ENCODE data around the gene TBC1D22B. TPM values are rescaled to one million over a fixed set of nuclear protein-coding genes. Genes with fewer than 3 reads are reported as not detected.

The TBC1D22B gene, protein sequence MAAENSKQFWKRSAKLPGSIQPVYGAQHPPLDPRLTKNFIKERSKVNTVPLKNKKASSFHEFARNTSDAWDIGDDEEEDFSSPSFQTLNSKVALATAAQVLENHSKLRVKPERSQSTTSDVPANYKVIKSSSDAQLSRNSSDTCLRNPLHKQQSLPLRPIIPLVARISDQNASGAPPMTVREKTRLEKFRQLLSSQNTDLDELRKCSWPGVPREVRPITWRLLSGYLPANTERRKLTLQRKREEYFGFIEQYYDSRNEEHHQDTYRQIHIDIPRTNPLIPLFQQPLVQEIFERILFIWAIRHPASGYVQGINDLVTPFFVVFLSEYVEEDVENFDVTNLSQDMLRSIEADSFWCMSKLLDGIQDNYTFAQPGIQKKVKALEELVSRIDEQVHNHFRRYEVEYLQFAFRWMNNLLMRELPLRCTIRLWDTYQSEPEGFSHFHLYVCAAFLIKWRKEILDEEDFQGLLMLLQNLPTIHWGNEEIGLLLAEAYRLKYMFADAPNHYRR
- total RNA-seq: 1 to 10 TPM; 9.4 to 9.5 TPM
- polyA plus RNA-seq: 1 to 10 TPM; 5.1 to 8.4 (median 5.4) TPM
- 19.1 to 33.4 (median 25.0) reads per million in 6 experiments for total RNA-seq

DNA sequence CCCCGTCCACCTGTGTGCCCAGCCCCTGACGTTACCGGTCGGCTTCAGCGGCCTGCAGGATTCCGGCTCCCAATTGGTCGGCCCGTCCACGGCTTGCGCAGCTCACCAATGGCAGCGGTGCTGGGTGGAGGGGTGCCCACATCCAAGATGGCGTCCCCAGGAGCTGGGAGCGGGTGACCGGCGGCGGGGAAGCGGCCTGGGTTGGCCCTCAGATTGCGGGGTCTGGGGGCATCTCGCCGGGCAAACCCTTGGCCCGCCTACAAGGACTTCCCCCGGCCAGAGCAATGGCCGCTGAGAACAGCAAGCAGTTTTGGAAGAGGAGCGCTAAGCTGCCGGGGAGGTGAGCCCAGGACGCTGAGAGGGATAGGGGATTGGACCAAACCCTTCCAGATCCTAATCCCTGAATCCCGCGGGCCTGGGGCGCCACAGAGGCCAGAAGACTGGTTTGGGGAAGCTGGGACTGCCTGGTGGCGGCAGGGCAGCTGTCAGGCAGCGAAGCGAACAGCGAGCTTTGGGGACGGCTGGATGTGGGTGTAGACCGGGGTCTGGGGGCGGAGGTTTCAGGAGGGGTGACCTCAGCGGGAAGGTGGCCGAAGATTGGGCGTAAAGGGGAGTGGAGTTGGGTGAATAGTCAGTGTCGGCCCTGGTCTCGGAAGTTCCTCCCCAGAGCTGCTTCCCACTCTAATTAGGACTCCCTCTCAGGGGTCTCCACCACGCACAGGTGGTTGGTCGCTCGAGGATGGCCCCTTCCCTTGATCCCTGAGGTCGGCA is at the start of gene TBC1D22B, which contains the start of gene TMEM217:
Gene TBC1D22B, plus strand, starts transcription at position 139 of the 771 bp plus-strand sequence. Its CDS starts 146 bp downstream, at position 285.
Gene TMEM217, minus strand, starts transcription at position 511 of the 771 bp plus-strand sequence. CDS start 39,114 bp downstream, outside the sequence.
- peak within 1 kb of the TSS; percentile 82 to 97 (median 93) for H3K27ac Mint-ChIP-seq
- POLR2A ChIA-PET: interaction anchor here (0.6 to 1.4 kb wide), 6 partner anchors 11 to 602 kb away, joined by 3 to 5 read pairs (median 4); partner anchors contain the start of gene MTCH1
- DNase-seq (peak; percentile 87 to 97 (median 94)), ATAC-seq (peak; percentile 99)
- no peaks in the 10 kb centered on the region for H3K27me3 Mint-ChIP-seq
- peak within 1 kb of the TSS; percentile 79 to 98 (median 94) for H3K4me3 Mint-ChIP-seq
- peaks cover 0 to 7% (median 5%) of the 10 kb centered on the region in 3 donors for H3K36me3 Mint-ChIP-seq
- H3K9me3 Mint-ChIP-seq: no peaks in the 10 kb centered on the region
- H3K4me1 Mint-ChIP-seq: peaks cover 25 to 45% (median 39%) of the 10 kb centered on the region in 4 donors

DNA sequence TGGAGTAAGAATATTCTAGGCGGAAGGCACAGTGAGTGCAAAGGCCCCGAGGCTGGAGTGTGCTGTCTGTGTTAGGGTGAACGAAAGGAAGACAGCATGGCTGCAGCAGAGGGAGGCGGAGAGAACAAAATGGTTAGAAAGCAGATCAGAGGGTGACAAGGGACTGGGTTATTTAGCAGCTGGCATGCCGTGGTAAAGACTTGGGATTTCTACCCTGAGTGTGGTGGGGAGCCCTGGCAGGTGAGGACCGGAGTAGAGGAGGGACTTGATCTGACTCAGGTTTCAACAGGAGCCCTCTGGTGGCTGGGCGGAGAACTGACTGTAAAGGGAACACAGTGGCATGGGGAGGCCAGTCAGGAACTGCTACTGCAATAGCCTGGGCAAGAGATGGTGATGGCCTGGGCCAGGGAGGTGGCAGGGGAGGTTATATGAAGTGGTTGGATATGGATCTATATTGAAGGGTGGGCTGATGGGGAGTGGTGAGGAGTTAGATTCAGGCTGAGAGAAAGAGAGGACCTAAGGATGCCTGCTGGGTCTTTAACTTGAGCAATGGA is 49.6 kb upstream of the TBC1D22B start:
- H3K27ac Mint-ChIP-seq: peak overlapping the region; percentile 83 to 94 (median 91)
- peak; percentile 66 to 94 (median 83) for DNase-seq
- POLR2A ChIA-PET: interaction anchor here (1.0 to 5.2 kb wide), 7 partner anchors 18 to 322 kb away, joined by 3 to 76 read pairs (median 7); partner anchors contain the start of genes C6orf89 and PIM1
- no peaks in the 10 kb centered on the region for H3K9me3 Mint-ChIP-seq
- H3K27me3 Mint-ChIP-seq: peaks cover 0 to 2% (median 0%) of the 10 kb centered on the region in 5 donors
- peaks cover 34 to 63% (median 61%) of the 10 kb centered on the region in 4 donors for H3K4me1 Mint-ChIP-seq
- H3K4me3 Mint-ChIP-seq: peak overlapping the region in 9 of 10 donors; percentile 54 to 81 (median 66)
- H3K36me3 Mint-ChIP-seq: no peaks in the 10 kb centered on the region
- ATAC-seq: peak; percentile 55 to 74

DNA sequence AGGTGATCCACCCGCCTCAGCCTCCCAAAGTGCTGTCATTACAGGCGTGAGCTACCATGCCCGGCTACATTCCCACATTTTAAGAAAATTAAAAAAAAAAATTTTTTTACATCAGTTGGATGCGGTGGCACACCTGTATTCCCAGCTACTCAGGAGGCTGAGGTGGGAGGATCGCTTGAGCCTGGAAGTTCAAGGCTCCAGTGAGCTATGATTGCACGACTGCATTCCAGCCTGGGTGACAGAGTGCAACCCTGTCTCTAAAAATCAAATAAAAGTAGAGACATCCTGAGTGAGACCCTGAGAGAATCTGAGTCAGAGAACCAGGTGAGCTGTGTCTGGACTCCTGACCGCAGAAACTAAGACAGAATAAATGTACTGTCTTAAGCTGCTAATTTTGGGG is 48.8 kb upstream of the TBC1D22B start:
- ATAC-seq (no peak), DNase-seq (no peak)
- Mint-ChIP-seq H3K9me3 (no peaks in the 10 kb centered on the region), H3K27ac (peak overlapping the region; percentile 89 to 98 (median 94)), H3K4me1 (peaks cover 32 to 57% (median 55%) of the 10 kb centered on the region in 4 donors), H3K4me3 (no peak overlapping the region), H3K36me3 (no peaks in the 10 kb centered on the region), H3K27me3 (peaks cover 0 to 2% (median 0%) of the 10 kb centered on the region in 5 donors)
- POLR2A ChIA-PET: interaction anchor here (0.6 to 5.2 kb wide), 14 partner anchors 19 to 441 kb away, joined by 3 to 76 read pairs (median 7); partner anchors contain the start of genes C6orf89, MTCH1 and PIM1

DNA sequence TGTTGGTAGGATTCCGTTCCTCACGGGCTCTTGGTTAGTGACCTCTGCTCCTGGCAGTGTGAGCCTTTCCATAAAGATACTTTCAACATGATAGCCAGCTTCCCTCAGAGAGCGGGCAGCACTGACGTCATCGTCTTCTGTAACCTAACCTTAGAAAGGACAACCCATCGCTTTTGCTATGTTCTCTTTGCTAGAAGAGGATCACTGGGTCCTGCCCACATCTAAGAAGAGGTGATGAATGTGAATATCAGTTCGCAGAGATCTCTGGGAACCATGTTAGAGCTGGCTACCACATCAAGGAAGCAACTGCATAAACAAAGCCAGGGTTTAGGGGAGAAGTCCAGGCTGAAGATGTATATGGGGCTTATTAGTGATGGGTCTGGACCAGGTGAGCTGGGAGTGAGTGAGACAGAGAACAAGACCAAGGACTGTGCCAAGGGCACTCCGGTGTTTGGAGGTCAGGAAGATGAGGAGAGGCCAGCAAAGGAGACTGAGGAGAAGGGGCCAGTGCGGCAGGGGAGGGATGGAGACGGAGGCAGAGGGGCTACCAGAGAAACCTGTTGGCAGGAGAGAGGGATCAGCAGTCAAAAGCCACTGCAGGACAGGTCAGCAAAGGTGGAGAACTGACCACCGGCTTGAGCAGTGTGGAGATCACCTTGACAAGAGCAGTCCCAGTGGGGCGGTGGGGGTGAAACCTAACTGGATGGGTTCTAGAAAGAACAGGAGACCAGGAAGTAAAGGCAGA is 47.9 kb upstream of the TBC1D22B start:
- peak; percentile 74 to 91 for ATAC-seq
- H3K27ac Mint-ChIP-seq: peak overlapping the region; percentile 89 to 98 (median 94)

DNA sequence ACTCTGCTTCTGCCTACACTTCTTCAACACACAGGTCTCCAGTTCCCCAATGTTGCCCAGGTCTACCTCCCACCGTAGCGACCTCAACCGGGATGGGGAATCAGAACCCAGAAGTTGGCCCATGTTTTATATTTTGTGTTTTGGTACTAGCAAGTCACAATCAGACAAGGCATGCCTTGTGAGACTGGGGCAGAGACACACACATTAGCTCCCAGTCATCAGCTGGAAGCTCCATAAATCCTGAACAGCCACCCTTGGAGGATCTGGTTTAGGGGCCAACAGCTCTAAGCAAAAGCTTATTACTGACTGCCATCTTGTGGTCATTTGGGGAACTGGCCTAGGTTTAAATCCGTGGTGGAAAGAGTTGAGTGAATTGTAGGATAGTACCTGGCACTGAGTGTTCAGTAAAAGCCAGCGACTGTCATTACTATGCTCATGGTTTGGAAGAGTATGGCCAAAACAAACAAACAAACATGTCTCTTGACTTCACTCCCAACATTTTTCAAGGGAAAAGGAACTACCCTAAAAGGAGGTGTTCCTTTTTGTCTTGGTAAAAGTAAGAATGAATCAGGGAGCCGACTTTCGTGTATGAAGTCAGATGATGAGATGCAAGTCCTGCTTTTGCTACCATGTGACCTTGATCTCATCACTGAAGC is 47.1 kb upstream of the TBC1D22B start:
- POLR2A ChIA-PET: interaction anchor here (1.0 to 5.2 kb wide), 7 partner anchors 11 to 325 kb away, joined by 3 to 76 read pairs (median 14); partner anchors contain the start of genes C6orf89 and PIM1
- Mint-ChIP-seq H3K36me3 (no peaks in the 10 kb centered on the region), H3K27ac (peak overlapping the region; percentile 89 to 98 (median 94)), H3K27me3 (peaks cover 0 to 2% (median 0%) of the 10 kb centered on the region in 5 donors), H3K4me1 (peaks cover 27 to 46% (median 45%) of the 10 kb centered on the region in 4 donors), H3K4me3 (peak overlapping the region in 8 of 10 donors; percentile 3 to 78 (median 50)), H3K9me3 (no peaks in the 10 kb centered on the region)
- peak; percentile 32 to 50 for ATAC-seq
- peak; percentile 40 to 88 (median 76) for DNase-seq

More for the DNA sequence above, 47.9 kb upstream of the TBC1D22B start:
- H3K4me1 Mint-ChIP-seq: peaks cover 27 to 50% (median 48%) of the 10 kb centered on the region in 4 donors
- H3K9me3 Mint-ChIP-seq: no peaks in the 10 kb centered on the region
- H3K4me3 Mint-ChIP-seq: peak overlapping the region; percentile 40 to 79 (median 69)
- H3K27me3 Mint-ChIP-seq: peaks cover 0 to 2% (median 0%) of the 10 kb centered on the region in 5 donors
- H3K36me3 Mint-ChIP-seq: no peaks in the 10 kb centered on the region
- POLR2A ChIA-PET: interaction anchor here (0.6 to 5.2 kb wide), 15 partner anchors 12 to 441 kb away, joined by 3 to 76 read pairs (median 7); partner anchors contain the start of genes C6orf89, MTCH1 and PIM1
- peak in 9 of 10 donors; percentile 20 to 79 (median 66) for DNase-seq

DNA sequence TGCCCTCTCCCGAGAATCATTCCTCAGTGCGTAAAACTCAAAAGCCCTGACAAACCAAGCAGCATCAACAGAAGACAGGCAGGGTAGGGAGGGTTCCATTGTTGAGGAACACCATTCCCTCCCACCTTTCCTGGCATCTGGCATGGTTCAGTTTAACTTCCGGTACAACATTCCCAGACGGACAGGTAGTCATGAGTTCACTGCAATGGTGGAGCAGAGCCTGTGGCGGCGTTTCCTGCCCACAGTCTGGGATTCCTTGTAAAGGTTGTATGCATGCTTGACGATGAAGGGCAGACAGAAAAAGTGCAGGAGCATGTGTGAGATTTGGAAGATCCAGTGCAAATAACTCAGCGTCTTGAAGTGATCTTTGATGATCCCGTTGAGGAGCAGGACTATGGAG is 45.3 kb upstream of the TBC1D22B start:
- Mint-ChIP-seq H3K4me1 (peaks cover 19 to 32% (median 31%) of the 10 kb centered on the region in 4 donors), H3K27me3 (no peaks in the 10 kb centered on the region), H3K9me3 (no peaks in the 10 kb centered on the region), H3K36me3 (no peaks in the 10 kb centered on the region), H3K4me3 (no peak overlapping the region), H3K27ac (peak overlapping the region in 1 of 10 donors; percentile 9)
- no peak for DNase-seq
- POLR2A ChIA-PET: no interaction called here
- no peak for ATAC-seq

DNA sequence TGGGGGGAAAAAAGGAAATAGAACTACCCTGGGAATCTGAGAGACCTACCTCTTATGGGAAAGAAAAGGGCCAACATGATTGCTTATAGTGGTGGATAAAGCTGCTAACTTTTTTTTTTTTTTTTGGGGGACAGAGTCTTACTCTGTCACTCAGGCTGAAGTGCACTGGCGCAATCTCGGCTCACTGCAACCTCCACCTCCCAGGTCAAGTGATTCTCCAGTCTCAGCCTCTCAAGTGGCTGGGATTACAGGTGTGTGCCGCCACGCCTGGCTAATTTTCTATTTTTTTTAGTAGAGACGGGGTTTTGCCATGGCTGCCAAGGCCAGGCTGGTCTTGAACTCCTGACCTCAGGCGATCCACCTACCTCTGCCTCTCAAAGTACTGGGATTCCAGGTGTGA is 39.5 kb upstream of the TBC1D22B start:
- DNase-seq (no peak), ATAC-seq (no peak)
- Mint-ChIP-seq H3K4me1 (peaks cover 7 to 17% (median 9%) of the 10 kb centered on the region in 4 donors), H3K27ac (no peak overlapping the region), H3K36me3 (no peaks in the 10 kb centered on the region), H3K4me3 (no peak overlapping the region), H3K9me3 (no peaks in the 10 kb centered on the region), H3K27me3 (no peaks in the 10 kb centered on the region)
- POLR2A ChIA-PET: no interaction called here

DNA sequence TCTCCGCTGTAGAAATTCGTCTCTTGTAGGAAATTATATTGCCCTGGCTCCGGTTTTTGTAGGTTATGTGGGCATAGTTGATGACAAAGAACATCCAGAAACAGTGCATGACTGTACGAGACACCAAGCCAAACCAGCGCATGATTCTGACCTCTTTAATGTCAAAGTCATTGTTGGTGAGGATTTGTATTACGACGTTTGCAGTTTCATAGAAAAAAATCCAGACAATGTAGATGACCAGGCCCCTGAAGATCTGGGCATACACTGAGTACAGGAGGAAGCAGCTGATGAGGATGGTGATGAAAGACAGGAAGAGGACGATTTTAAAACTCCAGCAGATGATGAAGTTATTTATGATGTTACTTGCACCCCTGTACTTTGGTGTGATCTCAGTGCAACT is 39.1 kb upstream of the TBC1D22B start:
- DNase-seq (no peak), ATAC-seq (no peak)
- H3K9me3 Mint-ChIP-seq: no peaks in the 10 kb centered on the region
- H3K36me3 Mint-ChIP-seq: no peaks in the 10 kb centered on the region
- POLR2A ChIA-PET: no interaction called here
- H3K4me3 Mint-ChIP-seq: no peak overlapping the region
- peak overlapping the region in 1 of 10 donors; percentile 12 for H3K27ac Mint-ChIP-seq
- peaks cover 7 to 18% (median 10%) of the 10 kb centered on the region in 4 donors for H3K4me1 Mint-ChIP-seq
- no peaks in the 10 kb centered on the region for H3K27me3 Mint-ChIP-seq

DNA sequence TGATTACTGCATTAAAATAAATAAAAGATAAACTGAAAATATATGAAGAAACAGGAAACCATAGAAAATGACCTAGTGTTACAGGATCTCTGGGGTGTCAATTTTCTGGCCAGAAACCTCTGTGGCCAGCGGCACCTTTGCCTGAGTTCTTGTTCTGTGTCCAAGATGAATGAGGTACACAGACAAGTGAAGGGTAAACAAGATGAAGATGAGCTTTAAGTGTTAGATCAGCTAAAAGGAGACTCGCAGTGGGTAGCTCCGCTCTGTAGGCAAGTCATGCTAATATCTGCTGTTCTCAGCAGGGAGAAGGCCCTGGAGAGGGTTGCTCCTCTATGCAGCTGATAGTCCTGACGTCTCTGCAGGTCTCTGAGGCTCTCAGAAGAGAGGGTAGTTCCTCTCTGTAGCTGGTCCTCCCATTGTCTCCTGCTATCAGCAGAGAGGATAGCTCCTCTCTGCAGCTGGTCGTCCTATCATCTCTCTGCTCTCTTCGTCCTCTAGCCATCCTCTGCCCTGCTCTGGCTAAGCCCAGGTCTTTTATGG is 35.9 kb upstream of the TBC1D22B start:
- DNase-seq (no peak), ATAC-seq (no peak)
- H3K9me3 Mint-ChIP-seq: no peaks in the 10 kb centered on the region
- no peaks in the 10 kb centered on the region for H3K27me3 Mint-ChIP-seq
- peak overlapping the region in 5 of 10 donors; percentile 39 to 78 (median 57) for H3K27ac Mint-ChIP-seq
- no peaks in the 10 kb centered on the region for H3K36me3 Mint-ChIP-seq
- POLR2A ChIA-PET: interaction anchor here (0.9 to 1.5 kb wide), 2 partner anchors 12 to 51 kb away, joined by 3 read pairs; partner anchors contain the start of gene PIM1
- peak overlapping the region; percentile 75 to 91 (median 86) for H3K4me3 Mint-ChIP-seq
- peaks cover 7 to 18% (median 10%) of the 10 kb centered on the region in 4 donors for H3K4me1 Mint-ChIP-seq

All from naive thymus-derived CD8-positive, alpha-beta T cell (primary cell).